GM12878 (cell line): Measurements from ENCODE around the gene ABHD17C. TPM values are rescaled to one million over a fixed set of nuclear protein-coding genes. Genes with fewer than 3 reads are reported as not detected.

Experiments
- ATAC-seq: fragments of 200-7000 bp; cut with Tn5 transposase; 3 replicates; pipeline ENCODE4 v1.9.1; 2020; ENCODE audit warnings: mild to moderate bottlenecking, moderate library complexity
- BruUV-seq: library from RNA; stranded (reverse); fragments of 400-500 nt; replicated peaks from 2 replicates; lab custom pipeline; 2021; lab: Mats Ljungman, UMichigan
- CTCF ChIA-PET: fragments of 300-600 bp; sonication (Branson Sonifier 250); formaldehyde crosslinking; extraction: SDS; loops from one replicate; lab custom pipeline; 2021; ENCODE audit warnings: inconsistent platforms; lab: Yijun Ruan, JAX
- POLR2A ChIA-PET: fragments of 350-600 bp; formaldehyde crosslinking; extraction: SDS; loops from one replicate; lab custom pipeline; 2021; ENCODE audit warnings: inconsistent platforms; lab: Charles Lee
- RAD21 ChIA-PET: fragments of 300-600 bp; sonication (Branson Sonifier 250); formaldehyde crosslinking; loops from one replicate; lab custom pipeline; 2023; ENCODE audit warnings: antibody characterized with exemption; ENCODE audit not compliant: unreplicated experiment; lab: Charles Lee
- SMC1A ChIA-PET: fragments of 300-600 bp; sonication (Branson Sonifier 250); formaldehyde crosslinking; loops from one replicate; lab custom pipeline; 2023; ENCODE audit not compliant: unreplicated experiment, uncharacterized antibody; lab: Charles Lee
- DNase-seq: peaks from one replicate; pipeline ENCODE4 v3.0.0-alpha.2; 2011; ENCODE audit warnings: low read depth, low spot score
- FAIRE-seq: peaks from 3 replicates; lab custom pipeline; 2011; peaks lifted over from hg19 to GRCh38; lab: Jason Lieb, UNC
- H2AFZ ChIP-seq: 2 replicates; pipeline ENCODE4 v1.6.0; 2011; ENCODE audit warnings: low read depth, low read length, control low read depth; ENCODE audit not compliant: control insufficient read depth
- H3K27ac ChIP-seq: 2 replicates; pipeline ENCODE4 v1.5.1; 2011; ENCODE audit warnings: control low read depth; ENCODE audit not compliant: control insufficient read depth, insufficient read depth
- H3K27me3 ChIP-seq, 2 experiments: replicated peaks in 1 of 2; 2 replicates each; pipeline versions ENCODE4 v1.6.0 to v1.6.1; 2011; ENCODE audit warnings: low read length in 1 of 2; ENCODE audit not compliant: control insufficient read depth in 2 of 2, insufficient read depth in 2 of 2
- H3K36me3 ChIP-seq, 2 experiments: 2 replicates each; pipeline ENCODE4 v1.5.1; 2011; ENCODE audit warnings: low read length in 1 of 2; ENCODE audit not compliant: control insufficient read depth in 2 of 2, insufficient read depth in 2 of 2
- H3K4me1 ChIP-seq: 2 replicates; pipeline ENCODE4 v1.6.1; 2011; ENCODE audit warnings: mild to moderate bottlenecking, low read length, moderate library complexity, mixed read lengths; ENCODE audit not compliant: control insufficient read depth, insufficient read depth
- H3K4me2 ChIP-seq: 2 replicates; pipeline ENCODE4 v1.6.0; 2011; ENCODE audit warnings: control low read depth; ENCODE audit not compliant: control insufficient read depth, insufficient read depth
- H3K4me3 ChIP-seq: fragments of 200-600 bp; sonication (generic); 2 replicates; pipeline ENCODE4 v1.5.1; 2016
- H3K79me2 ChIP-seq: 2 replicates; pipeline ENCODE4 v1.6.0; 2011; ENCODE audit warnings: low read length; ENCODE audit not compliant: control insufficient read depth, insufficient read depth
- H3K9ac ChIP-seq: 2 replicates; pipeline ENCODE4 v1.8.0; 2011; ENCODE audit warnings: low read length, control low read depth, mixed read lengths; ENCODE audit not compliant: control insufficient read depth, insufficient read depth
- H3K9me3 ChIP-seq: replicated peaks from 3 replicates; pipeline ENCODE4 v1.5.1; 2011; ENCODE audit warnings: mild to moderate bottlenecking, low read length; ENCODE audit not compliant: control insufficient read depth, insufficient read depth
- H4K20me1 ChIP-seq: 2 replicates; pipeline ENCODE4 v1.6.0; 2011; ENCODE audit not compliant: control insufficient read depth, insufficient read depth
- CBFB ChIP-seq: IDR thresholded peaks from 2 replicates; pipeline ENCODE4 v1.6.1; 2016; ENCODE audit warnings: antibody characterized with exemption, low read depth
- CHD4 ChIP-seq: fragments of 200-600 bp; sonication (generic); IDR thresholded peaks from 2 replicates; pipeline ENCODE4 v1.6.1; 2016; ENCODE audit warnings: mild to moderate bottlenecking
- E4F1 ChIP-seq: fragments of 450-650 bp; IDR thresholded peaks from 2 replicates; pipeline ENCODE4 v1.6.1; 2018; ENCODE audit warnings: borderline replicate concordance, mild to moderate bottlenecking; ENCODE audit not compliant: partially characterized antibody
- IRF3 ChIP-seq: fragments of 450-650 bp; IDR thresholded peaks from 2 replicates; pipeline ENCODE4 v1.6.1; 2014; ENCODE audit warnings: mild to moderate bottlenecking
- PBX3 ChIP-seq: IDR thresholded peaks from 2 replicates; pipeline ENCODE4 v1.6.1; 2011; ENCODE audit warnings: mild to moderate bottlenecking, low read depth, low read length, moderate library complexity; ENCODE audit not compliant: insufficient replicate concordance
- SIN3A ChIP-seq: IDR thresholded peaks from 2 replicates; pipeline ENCODE4 v1.6.1; 2012; ENCODE audit warnings: low read depth, low read length, improper control_type of control experiment
- SMAD1 ChIP-seq: fragments of 450-650 bp; IDR thresholded peaks from 2 replicates; pipeline ENCODE4 v1.6.1; 2018; ENCODE audit warnings: mild to moderate bottlenecking, low read depth; ENCODE audit not compliant: partially characterized antibody
- SMAD5 ChIP-seq: IDR thresholded peaks from 2 replicates; pipeline ENCODE4 v1.6.1; 2016; ENCODE audit warnings: antibody characterized with exemption, low read depth
- SP1 ChIP-seq: IDR thresholded peaks from one replicate; pipeline ENCODE4 v1.6.1; 2011; ENCODE audit warnings: low read depth, low read length
- SRF ChIP-seq, 2 experiments: IDR thresholded peaks; 2 replicates each; pipeline ENCODE4 v1.6.1; 2011; ENCODE audit warnings: low read depth in 2 of 2, low read length in 2 of 2, mild to moderate bottlenecking in 1 of 2, moderate library complexity in 1 of 2
- SUZ12 ChIP-seq: fragments of 200-600 bp; sonication (generic); IDR thresholded peaks from one replicate; pipeline ENCODE4 v1.6.1; 2018; ENCODE audit warnings: antibody characterized with exemption, mild to moderate bottlenecking; ENCODE audit not compliant: unreplicated experiment
- TCF12 ChIP-seq: IDR thresholded peaks from 2 replicates; pipeline ENCODE4 v1.6.1; 2011; ENCODE audit warnings: low read depth, mild to moderate bottlenecking, low read length
- ZNF24 ChIP-seq: fragments of 450-650 bp; IDR thresholded peaks from 2 replicates; pipeline ENCODE4 v1.6.1; 2017; ENCODE audit warnings: antibody characterized with exemption, mild to moderate bottlenecking
- WGBS: methylation state at CpG from one replicate; pipeline ENCODE4 v1.1.6; 2016; ENCODE audit warnings: low lambda C conversion rate; ENCODE audit not compliant: insufficient replicate concordance, insufficient coverage; ENCODE audit errors: missing lambda C conversion rate; 5-methylcytosine and 5-hydroxymethylcytosine counted together
- in situ Hi-C: fragments of 300-500 bp; cut with MboI; formaldehyde crosslinking; loops from 9 replicates; pipeline ENCODE4 v1.14.3; 2018; ENCODE audit warnings: mixed read lengths
- intact Hi-C: fragments of 100-400 bp; cut with micrococcal nuclease; formaldehyde crosslinking; loops from one replicate; pipeline ENCODE4 v1.14.2; 2022; ENCODE audit not compliant: unreplicated experiment
- polyA plus RNA-seq, 11 experiments: library from polyadenylated mRNA; depleted of rRNA in 4 of 11; unstranded in 6 of 11; stranded (reverse) in 5 of 11; fragments of >200 nt; fragmentation: Nextera tagmentation in 4 of 11; fragmentation: Illumina TruSeq in 1 of 11; extraction: Ambion mirVana in 4 of 11; extraction: Trizol in 1 of 11; gene quantifications; 1 replicate in 1 of 11; 2 replicates in 10 of 11; pipeline versions ENCODE4 v1.2.1 to v1.2.3, GENCODE V29; 2011 to 2016; ENCODE audit warnings: inconsistent platforms in 2 of 11, missing spikeins in 2 of 11, low read depth in 1 of 11
- total RNA-seq, 4 experiments: library from RNA; depleted of rRNA in 3 of 4; stranded (reverse); fragments of >200 nt in 3 of 4; fragmentation: Illumina TruSeq in 1 of 4; extraction: Trizol in 1 of 4; gene quantifications; 2 replicates each; pipeline versions ENCODE4 v1.2.1 to v1.2.3, GENCODE V29; 2013 to 2021
- TF ChIP-seq, protein P1 (sequence below): fragments of 450-650 bp; IDR thresholded peaks from 2 replicates; pipeline ENCODE4 v1.6.1; 2017; ENCODE audit warnings: antibody characterized with exemption, mild to moderate bottlenecking, moderate library complexity

ABHD17C gene
- total and polyA plus RNA-seq, 10 of the 15 experiments (the other 5 are each of a cell fraction or from before 2014, with no cell fraction given) = 0.92 to 11.4 (median 5.5) TPM

DNA sequence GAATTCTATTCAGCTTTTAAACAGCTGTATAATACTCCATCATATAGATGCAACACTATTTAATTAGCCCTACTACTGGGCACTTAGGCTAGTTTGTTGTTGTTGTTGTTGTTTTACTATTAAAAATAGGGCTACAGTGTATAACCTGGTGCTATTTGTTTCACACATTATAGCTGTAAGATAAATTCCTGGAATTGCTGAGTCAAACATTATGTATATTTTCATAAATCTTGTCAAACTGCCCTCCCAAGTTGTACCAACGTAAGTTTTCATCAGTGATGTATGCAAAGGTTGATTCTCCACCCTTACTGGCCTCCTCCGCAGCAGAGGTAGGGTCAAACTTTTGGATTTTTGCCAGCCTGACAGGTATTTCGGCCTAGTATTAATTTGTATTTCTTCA lies 80.2 kb downstream of the ABHD17C start:
- POLR2A ChIA-PET = no interaction called here
- H2AFZ ChIP-seq = no peak overlapping the region
- no peaks in the 10 kb centered on the region for H3K9me3 ChIP-seq
- no peaks in the 10 kb centered on the region for H3K4me1 ChIP-seq
- H3K79me2 ChIP-seq = no peaks in the 10 kb centered on the region
- BruUV-seq = no TSS peak
- no peaks in the 10 kb centered on the region for H4K20me1 ChIP-seq
- ATAC-seq = no peak
- in situ Hi-C loops = loop anchor here (5.0 to 10.0 kb wide), 2 partner anchors 211 to 318 kb away; no protein-coding TSS in a partner anchor
- FAIRE-seq = no peak
- TF ChIP-seq PBX3 = no peak
- no peak for TF ChIP-seq TCF12
- TF ChIP-seq, protein P1, sequence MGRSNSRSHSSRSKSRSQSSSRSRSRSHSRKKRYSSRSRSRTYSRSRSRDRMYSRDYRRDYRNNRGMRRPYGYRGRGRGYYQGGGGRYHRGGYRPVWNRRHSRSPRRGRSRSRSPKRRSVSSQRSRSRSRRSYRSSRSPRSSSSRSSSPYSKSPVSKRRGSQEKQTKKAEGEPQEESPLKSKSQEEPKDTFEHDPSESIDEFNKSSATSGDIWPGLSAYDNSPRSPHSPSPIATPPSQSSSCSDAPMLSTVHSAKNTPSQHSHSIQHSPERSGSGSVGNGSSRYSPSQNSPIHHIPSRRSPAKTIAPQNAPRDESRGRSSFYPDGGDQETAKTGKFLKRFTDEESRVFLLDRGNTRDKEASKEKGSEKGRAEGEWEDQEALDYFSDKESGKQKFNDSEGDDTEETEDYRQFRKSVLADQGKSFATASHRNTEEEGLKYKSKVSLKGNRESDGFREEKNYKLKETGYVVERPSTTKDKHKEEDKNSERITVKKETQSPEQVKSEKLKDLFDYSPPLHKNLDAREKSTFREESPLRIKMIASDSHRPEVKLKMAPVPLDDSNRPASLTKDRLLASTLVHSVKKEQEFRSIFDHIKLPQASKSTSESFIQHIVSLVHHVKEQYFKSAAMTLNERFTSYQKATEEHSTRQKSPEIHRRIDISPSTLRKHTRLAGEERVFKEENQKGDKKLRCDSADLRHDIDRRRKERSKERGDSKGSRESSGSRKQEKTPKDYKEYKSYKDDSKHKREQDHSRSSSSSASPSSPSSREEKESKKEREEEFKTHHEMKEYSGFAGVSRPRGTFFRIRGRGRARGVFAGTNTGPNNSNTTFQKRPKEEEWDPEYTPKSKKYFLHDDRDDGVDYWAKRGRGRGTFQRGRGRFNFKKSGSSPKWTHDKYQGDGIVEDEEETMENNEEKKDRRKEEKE = no peak
- TF ChIP-seq SMAD1 = no peak
- no peak for TF ChIP-seq SMAD5
- no peak for TF ChIP-seq CHD4
- TF ChIP-seq E4F1 = no peak
- no peak for TF ChIP-seq IRF3
- TF ChIP-seq SRF (IDR thresholded peaks at IDR 0.05; ENCODE audit: low read depth in 2 of 2, low read length in 2 of 2) = no peak
- no peak for TF ChIP-seq SIN3A
- no peak for TF ChIP-seq SP1
- TF ChIP-seq SUZ12 = no peak
- no peak for TF ChIP-seq CBFB
- no peak for TF ChIP-seq ZNF24
- TF ChIP-seq, all 136 proteins: peak for 0
- Histone ChIP-seq H3K27ac (no peak overlapping the region), H3K4me2 (no peak overlapping the region), H3K27me3 (peaks cover 18 to 19% of the 10 kb centered on the region in 2 experiments), H3K9ac (no peak overlapping the region), H3K4me3 (no peak overlapping the region), H3K36me3 (no peaks in the 10 kb centered on the region)
- intact Hi-C loops = no loop called here
- ChIA-PET CTCF (interaction anchor here (1.1 to 7.4 kb wide), 16 partner anchors 10 to 490 kb away, joined by 3 to 130 read pairs (median 12); no protein-coding TSS in a partner anchor), SMC1A (interaction anchor here (0.9 to 3.3 kb wide), 15 partner anchors 12 to 459 kb away, joined by 3 to 44 read pairs (median 4); no protein-coding TSS in a partner anchor), RAD21 (interaction anchor here (1.1 to 4.2 kb wide), 8 partner anchors 23 to 326 kb away, joined by 3 to 59 read pairs (median 14); no protein-coding TSS in a partner anchor)
- 33% methylated on average over 3 of the region's 3 CpGs for WGBS
- no peak for DNase-seq
